ENCODE results near the gene NOTCH1. TPM values are rescaled to one million over a fixed set of nuclear protein-coding genes. Genes with fewer than 3 reads are reported as not detected.

The NOTCH1 gene
- total and polyA plus RNA-seq, 3 experiments from 2014 or later = 5.1 to 79.5 (median 70.0) TPM

GRCh38 chr9:136486823-136487620, 58.8 kb downstream of the NOTCH1 start:
- CTCF ChIA-PET = interaction anchor here (1.0 to 6.9 kb wide), 13 partner anchors 16 to 213 kb away, joined by 3 to 82 read pairs (median 6); no protein-coding TSS in a partner anchor
- Mint-ChIP-seq H3K4me1 (peaks cover 5 to 15% (median 11%) of the 10 kb centered on the region in 3 donors), H3K27me3 (no peaks in the 10 kb centered on the region), H3K9me3 (no peaks in the 10 kb centered on the region), H3K36me3 (peaks cover 0 to 6% (median 0%) of the 10 kb centered on the region in 3 donors), H3K4me3 (no peak overlapping the region), H3K27ac (no peak overlapping the region)
- H3K4me1 ChIP-seq (ENCODE audit: insufficient read depth, low read length) = peaks cover 13% of the 10 kb centered on the region
- no peak for DNase-seq
- no peaks in the 10 kb centered on the region for H3K27me3 ChIP-seq (ENCODE audit: insufficient read depth, low read length, poor library complexity, severe bottlenecking)
- H3K27ac ChIP-seq (ENCODE audit: low read depth, low read length) = no peak overlapping the region
- no peaks in the 10 kb centered on the region for H3K9me3 ChIP-seq (ENCODE audit: low read length)
- no peak overlapping the region for H3K4me3 ChIP-seq (ENCODE audit: low read length)
- no peaks in the 10 kb centered on the region for H3K36me3 ChIP-seq (ENCODE audit: insufficient read depth, low read length)
- POLR2A ChIA-PET = no interaction called here

- ChIA-PET POLR2A (no interaction called here), CTCF (interaction anchor here (1.3 to 6.9 kb wide), 8 partner anchors 53 to 214 kb away, joined by 3 to 82 read pairs (median 18); no protein-coding TSS in a partner anchor)
- H3K27ac ChIP-seq (ENCODE audit: low read depth, low read length) = no peak overlapping the region
- H3K4me1 ChIP-seq (ENCODE audit: insufficient read depth, low read length) = peaks cover 22% of the 10 kb centered on the region
- DNase-seq = no peak
- Mint-ChIP-seq H3K36me3 (peaks cover 0 to 10% (median 0%) of the 10 kb centered on the region in 3 donors), H3K27ac (peak overlapping the region in 2 of 8 donors; percentile 5 to 100), H3K4me1 (peaks cover 14 to 23% (median 18%) of the 10 kb centered on the region in 3 donors), H3K27me3 (no peaks in the 10 kb centered on the region), H3K9me3 (no peaks in the 10 kb centered on the region), H3K4me3 (no peak overlapping the region)
- H3K27me3 ChIP-seq (ENCODE audit: insufficient read depth, low read length, poor library complexity, severe bottlenecking) = no peaks in the 10 kb centered on the region
- no peak overlapping the region for H3K4me3 ChIP-seq (ENCODE audit: low read length)
- no peaks in the 10 kb centered on the region for H3K36me3 ChIP-seq (ENCODE audit: insufficient read depth, low read length)
- no peaks in the 10 kb centered on the region for H3K9me3 ChIP-seq (ENCODE audit: low read length)
Measured at GRCh38 chr9:136486131-136486530, 59.7 kb downstream of the NOTCH1 start.

GRCh38 chr9:136485049-136486045, 60.5 kb downstream of the NOTCH1 start:
- no peaks in the 10 kb centered on the region for H3K27me3 ChIP-seq (ENCODE audit: insufficient read depth, low read length, poor library complexity, severe bottlenecking)
- Mint-ChIP-seq H3K4me1 (peaks cover 15 to 28% (median 21%) of the 10 kb centered on the region in 3 donors), H3K27ac (peak overlapping the region in 6 of 8 donors; percentile 61 to 100 (median 80))

GRCh38 chr9:136484153-136485048, 61.4 kb downstream of the NOTCH1 start:
- Mint-ChIP-seq H3K36me3 (peaks cover 0 to 18% (median 3%) of the 10 kb centered on the region in 3 donors), H3K27ac (peak overlapping the region in 7 of 8 donors; percentile 57 to 100 (median 79)), H3K27me3 (no peaks in the 10 kb centered on the region), H3K4me1 (peaks cover 20 to 35% (median 25%) of the 10 kb centered on the region in 3 donors), H3K9me3 (no peaks in the 10 kb centered on the region), H3K4me3 (peak overlapping the region; percentile 50 to 90 (median 61))
- H3K4me3 ChIP-seq (ENCODE audit: low read length) = peak overlapping the region; percentile 68
- H3K27ac ChIP-seq (ENCODE audit: low read depth, low read length) = peak overlapping the region; percentile 92
- no peaks in the 10 kb centered on the region for H3K27me3 ChIP-seq (ENCODE audit: insufficient read depth, low read length, poor library complexity, severe bottlenecking)
- peaks cover 22% of the 10 kb centered on the region for H3K4me1 ChIP-seq (ENCODE audit: insufficient read depth, low read length)
- DNase-seq = peak in 3 of 5 donors; percentile 8 to 60 (median 16)
- H3K36me3 ChIP-seq (ENCODE audit: insufficient read depth, low read length) = no peaks in the 10 kb centered on the region
- ChIA-PET CTCF (interaction anchor here (0.8 to 6.9 kb wide), 18 partner anchors 10 to 245 kb away, joined by 3 to 82 read pairs (median 4); partner anchors contain the start of gene DNLZ), POLR2A (interaction anchor here (0.7 to 2.4 kb wide), 4 partner anchors 55 to 705 kb away, joined by 3 to 6 read pairs (median 4); no protein-coding TSS in a partner anchor)
- no peaks in the 10 kb centered on the region for H3K9me3 ChIP-seq (ENCODE audit: low read length)

More at GRCh38 chr9:136485049-136486045, 60.5 kb downstream of the NOTCH1 start:
- ChIA-PET POLR2A (interaction anchor here (0.6 to 2.4 kb wide), 2 partner anchors 54 to 146 kb away, joined by 3 to 6 read pairs; no protein-coding TSS in a partner anchor), CTCF (interaction anchor here (0.8 to 6.9 kb wide), 21 partner anchors 10 to 244 kb away, joined by 3 to 82 read pairs (median 5); partner anchors contain the start of gene DNLZ)
- Histone ChIP-seq H3K4me3 (ENCODE audit: low read length) (no peak overlapping the region), H3K4me1 (ENCODE audit: insufficient read depth, low read length) (peaks cover 22% of the 10 kb centered on the region), H3K36me3 (ENCODE audit: insufficient read depth, low read length) (no peaks in the 10 kb centered on the region), H3K27ac (ENCODE audit: low read depth, low read length) (no peak overlapping the region), H3K9me3 (ENCODE audit: low read length) (no peaks in the 10 kb centered on the region)
- H3K27me3 Mint-ChIP-seq = no peaks in the 10 kb centered on the region
- H3K36me3 Mint-ChIP-seq = peaks cover 0 to 11% (median 0%) of the 10 kb centered on the region in 3 donors
- H3K9me3 Mint-ChIP-seq = no peaks in the 10 kb centered on the region
- H3K4me3 Mint-ChIP-seq = peak overlapping the region; percentile 50 to 90 (median 61)
- DNase-seq = peak; percentile 69 to 83 (median 75)

GRCh38 chr9:136483589-136484152, 62.2 kb downstream of the NOTCH1 start:
- Histone ChIP-seq H3K27me3 (ENCODE audit: insufficient read depth, low read length, poor library complexity, severe bottlenecking) (no peaks in the 10 kb centered on the region), H3K27ac (ENCODE audit: low read depth, low read length) (peak overlapping the region; percentile 92), H3K4me3 (ENCODE audit: low read length) (peak overlapping the region; percentile 68), H3K4me1 (ENCODE audit: insufficient read depth, low read length) (peaks cover 20% of the 10 kb centered on the region), H3K9me3 (ENCODE audit: low read length) (no peaks in the 10 kb centered on the region), H3K36me3 (ENCODE audit: insufficient read depth, low read length) (no peaks in the 10 kb centered on the region)
- Mint-ChIP-seq H3K36me3 (peaks cover 0 to 22% (median 3%) of the 10 kb centered on the region in 3 donors), H3K4me3 (peak overlapping the region; percentile 92 to 97 (median 94)), H3K27me3 (no peaks in the 10 kb centered on the region), H3K9me3 (no peaks in the 10 kb centered on the region), H3K4me1 (peaks cover 26 to 41% (median 30%) of the 10 kb centered on the region in 3 donors), H3K27ac (peak overlapping the region; percentile 93 to 100 (median 98))
- POLR2A ChIA-PET = interaction anchor here (0.7 to 2.4 kb wide), 4 partner anchors 56 to 706 kb away, joined by 3 to 6 read pairs (median 4); no protein-coding TSS in a partner anchor
- CTCF ChIA-PET = interaction anchor here (0.7 to 6.9 kb wide), 9 partner anchors 13 to 188 kb away, joined by 3 to 82 read pairs (median 7); no protein-coding TSS in a partner anchor
- peak; percentile 94 to 97 (median 97) for DNase-seq

- H3K27ac Mint-ChIP-seq = peak within 1 kb of the TSS; percentile 93 to 100 (median 98)
- DNase-seq = peak; percentile 98 to 100 (median 99)
- POLR2A ChIA-PET = interaction anchor here (1.3 to 2.4 kb wide), 2 partner anchors 149 to 707 kb away, joined by 3 to 6 read pairs; no protein-coding TSS in a partner anchor
- peak within 1 kb of the TSS; percentile 92 to 97 (median 94) for H3K4me3 Mint-ChIP-seq
- no peaks in the 10 kb centered on the region for H3K27me3 ChIP-seq (ENCODE audit: insufficient read depth, low read length, poor library complexity, severe bottlenecking)
- H3K4me1 ChIP-seq (ENCODE audit: insufficient read depth, low read length) = peaks cover 19% of the 10 kb centered on the region
- peak within 1 kb of the TSS; percentile 96 for H3K27ac ChIP-seq (ENCODE audit: low read depth, low read length)
- no peaks in the 10 kb centered on the region for H3K36me3 ChIP-seq (ENCODE audit: insufficient read depth, low read length)
- H3K27me3 Mint-ChIP-seq = no peaks in the 10 kb centered on the region
- H3K4me1 Mint-ChIP-seq = peaks cover 29 to 45% (median 30%) of the 10 kb centered on the region in 3 donors
- no peaks in the 10 kb centered on the region for H3K9me3 Mint-ChIP-seq
- peaks cover 0 to 25% (median 3%) of the 10 kb centered on the region in 3 donors for H3K36me3 Mint-ChIP-seq
- peak within 1 kb of the TSS; percentile 75 for H3K4me3 ChIP-seq (ENCODE audit: low read length)
- no peaks in the 10 kb centered on the region for H3K9me3 ChIP-seq (ENCODE audit: low read length)
- CTCF ChIA-PET = interaction anchor here (0.7 to 6.9 kb wide), 5 partner anchors 13 to 149 kb away, joined by 3 to 82 read pairs (median 7); no protein-coding TSS in a partner anchor
Measured at GRCh38 chr9:136482793-136483588, 62.9 kb downstream of the NOTCH1 start, which contains the start of gene SEC16A. Gene SEC16A, minus strand, starts transcription at chr9:136483040. Its CDS starts 5,425 bp downstream, at chr9:136477615.

Data from CD8-positive, alpha-beta memory T cell (primary cell).